H1 (cell line): ENCODE measurements around the gene UBN1. TPM values are rescaled to one million over a fixed set of nuclear protein-coding genes. Genes with fewer than 3 reads are reported as not detected.

ENCODE experiments used
- CTCF ChIA-PET: fragments of 300-600 bp; sonication (Branson Sonifier 250); formaldehyde crosslinking; loops from one replicate; lab custom pipeline; 2021; ENCODE audit not compliant: partially characterized antibody; lab: Charles Lee
- POLR2A ChIA-PET: fragments of 300-600 bp; sonication (Branson Sonifier 250); formaldehyde crosslinking; loops from one replicate; lab custom pipeline; 2021; ENCODE audit warnings: inconsistent platforms; ENCODE audit not compliant: partially characterized antibody; lab: Charles Lee
- DNase-seq, 2 experiments: peaks; one replicate each; pipeline versions ENCODE4 v3.0.0 to v3.0.0-alpha.2; 2010 to 2022; ENCODE audit warnings: low spot score in 2 of 2, low read depth in 1 of 2, mixed read lengths in 1 of 2
- FAIRE-seq: peaks from 2 replicates; lab custom pipeline; 2011; peaks lifted over from hg19 to GRCh38; lab: Jason Lieb, UNC
- H2AFZ ChIP-seq: 2 replicates; pipeline ENCODE4 v1.8.1; 2012; ENCODE audit warnings: low read length, inconsistent platforms
- H2AK5ac ChIP-seq: 2 replicates; pipeline ENCODE4 v1.6.1; 2013; ENCODE audit warnings: low read depth, low read length
- H2BK120ac ChIP-seq: replicated peaks from 2 replicates; pipeline ENCODE3; 2013; ENCODE audit warnings: low read depth, low read length, inconsistent platforms
- H2BK12ac ChIP-seq: 2 replicates; pipeline ENCODE4 v1.6.1; 2013; ENCODE audit warnings: low read depth, low read length
- H2BK15ac ChIP-seq: 2 replicates; pipeline ENCODE4 v1.6.1; 2013; ENCODE audit warnings: low read length
- H2BK20ac ChIP-seq: 2 replicates; pipeline ENCODE4 v1.6.1; 2013; ENCODE audit warnings: low read length
- H2BK5ac ChIP-seq: 2 replicates; pipeline ENCODE4 v1.6.1; 2013; ENCODE audit warnings: low read depth, low read length
- H3K14ac ChIP-seq: 2 replicates; pipeline ENCODE4 v1.6.1; 2013; ENCODE audit warnings: inconsistent platforms; ENCODE audit not compliant: insufficient read length
- H3K18ac ChIP-seq: 2 replicates; pipeline ENCODE4 v1.6.1; 2013; ENCODE audit warnings: low read length; ENCODE audit errors: extremely low read depth
- H3K23ac ChIP-seq: 2 replicates; pipeline ENCODE4 v1.6.1; 2013; ENCODE audit warnings: inconsistent platforms; ENCODE audit not compliant: insufficient read length
- H3K23me2 ChIP-seq: 2 replicates; pipeline ENCODE4 v1.6.1; 2013; ENCODE audit warnings: low read depth, low read length
- H3K27ac ChIP-seq: 2 replicates; pipeline ENCODE4 v1.6.1; 2011; ENCODE audit warnings: low read depth, low read length, inconsistent platforms
- H3K27me3 ChIP-seq, 4 experiments: replicated peaks in 1 of 4; 1 replicate in 1 of 4; 2 replicates in 3 of 4; pipeline versions ENCODE4 v1.6.1 to v1.8.1; 2011 to 2013; ENCODE audit warnings: low read length in 3 of 4, mild to moderate bottlenecking in 3 of 4, inconsistent platforms in 2 of 4, mixed read lengths in 2 of 4, moderate library complexity in 1 of 4; ENCODE audit not compliant: control insufficient read depth in 3 of 4, insufficient read depth in 3 of 4; ENCODE audit errors: extremely low read depth in 1 of 4
- H3K36me3 ChIP-seq, 4 experiments: 2 replicates each; pipeline versions ENCODE4 v1.6.1 to v1.8.1; 2011 to 2013; ENCODE audit warnings: mild to moderate bottlenecking in 4 of 4, low read length in 3 of 4, moderate library complexity in 2 of 4, control low read depth in 1 of 4, inconsistent platforms in 1 of 4; ENCODE audit not compliant: insufficient read depth in 4 of 4, control insufficient read depth in 2 of 4
- H3K4ac ChIP-seq: replicated peaks from 2 replicates; pipeline ENCODE3; 2013; ENCODE audit warnings: low read length, low read depth, mixed read lengths, inconsistent platforms; ENCODE audit not compliant: insufficient read length
- H3K4me1 ChIP-seq, 4 experiments: replicated peaks in 1 of 4; 1 replicate in 1 of 4; 2 replicates in 3 of 4; pipeline versions ENCODE4 v1.6.1 to v1.8.1; 2011 to 2013; ENCODE audit warnings: low read length in 3 of 4, inconsistent platforms in 2 of 4, mixed read lengths in 1 of 4; ENCODE audit not compliant: insufficient read depth in 4 of 4, control insufficient read depth in 3 of 4
- H3K4me2 ChIP-seq, 2 experiments: 2 replicates each; pipeline versions ENCODE4 v1.6.1 to v1.8.1; 2011 to 2013; ENCODE audit warnings: low read depth in 2 of 2, low read length in 2 of 2, control low read depth in 1 of 2, inconsistent platforms in 1 of 2, mild to moderate bottlenecking in 1 of 2; ENCODE audit not compliant: insufficient read depth in 1 of 2
- H3K4me3 ChIP-seq, 4 experiments: fragments of 200-600, 300-600 bp in 1 of 4; sonication (generic), shearing (Covaris generic), sonication (Bioruptor Twin) in 1 of 4; 2 replicates each; pipeline versions ENCODE4 v1.5.1 to v1.8.1; 2011 to 2016; ENCODE audit warnings: low read length in 4 of 4, low read depth in 3 of 4, control low read depth in 2 of 4, inconsistent platforms in 2 of 4, mild to moderate bottlenecking in 2 of 4, mixed read lengths in 1 of 4, moderate library complexity in 1 of 4; ENCODE audit not compliant: insufficient read depth in 2 of 4; ENCODE audit errors: extremely low read depth in 1 of 4
- H3K56ac ChIP-seq: replicated peaks from 2 replicates; pipeline ENCODE3; 2013; ENCODE audit warnings: low read depth, mild to moderate bottlenecking, mixed read lengths, low read length, inconsistent platforms; ENCODE audit not compliant: insufficient read length
- H3K79me1 ChIP-seq: 2 replicates; pipeline ENCODE4 v1.6.1; 2013; ENCODE audit warnings: low read depth, low read length, control low read depth
- H3K79me2 ChIP-seq, 2 experiments: 2 replicates each; pipeline versions ENCODE4 v1.6.1 to v1.8.1; 2012 to 2013; ENCODE audit warnings: low read length in 2 of 2, mild to moderate bottlenecking in 2 of 2, inconsistent platforms in 1 of 2; ENCODE audit not compliant: insufficient read depth in 2 of 2, control insufficient read depth in 1 of 2
- H3K9ac ChIP-seq, 4 experiments: replicated peaks in 1 of 4; 1 replicate in 1 of 4; 2 replicates in 3 of 4; pipeline versions ENCODE4 v1.6.1 to v1.8.1; 2011 to 2013; ENCODE audit warnings: low read depth in 3 of 4, low read length in 3 of 4, control low read depth in 2 of 4, mild to moderate bottlenecking in 2 of 4, moderate library complexity in 2 of 4, inconsistent platforms in 1 of 4; ENCODE audit errors: extremely low read depth in 1 of 4
- H3K9me3 ChIP-seq, 2 experiments: 2 replicates each; pipeline versions ENCODE4 v1.6.1 to v1.8.1; 2012 to 2013; ENCODE audit warnings: mild to moderate bottlenecking in 2 of 2, moderate library complexity in 2 of 2, control low read depth in 1 of 2, inconsistent platforms in 1 of 2, low read depth in 1 of 2, low read length in 1 of 2, mixed read lengths in 1 of 2; ENCODE audit not compliant: insufficient read depth in 2 of 2
- H4K20me1 ChIP-seq, 2 experiments: replicated peaks in 1 of 2; 2 replicates each; pipeline versions ENCODE3 to v1.8.1; 2011 to 2013; ENCODE audit warnings: inconsistent platforms in 2 of 2, low read length in 2 of 2, mild to moderate bottlenecking in 1 of 2; ENCODE audit not compliant: insufficient read depth in 2 of 2, control insufficient read depth in 1 of 2
- H4K5ac ChIP-seq: 2 replicates; pipeline ENCODE4 v1.6.1; 2013; ENCODE audit warnings: low read length, low read depth, mixed read lengths, inconsistent platforms; ENCODE audit not compliant: insufficient read length
- H4K8ac ChIP-seq: 2 replicates; pipeline ENCODE4 v1.8.0; 2013; ENCODE audit warnings: mild to moderate bottlenecking, moderate library complexity, low read length, inconsistent platforms; ENCODE audit not compliant: insufficient read depth; ENCODE audit errors: extremely low read depth
- H4K91ac ChIP-seq: replicated peaks from 2 replicates; pipeline ENCODE3; 2013; ENCODE audit warnings: low read length, mixed read lengths, inconsistent platforms; ENCODE audit not compliant: insufficient read length
- ATF3 ChIP-seq: IDR thresholded peaks from 2 replicates; pipeline ENCODE4 v1.6.1; 2011; ENCODE audit warnings: low read depth, mild to moderate bottlenecking, low read length; ENCODE audit not compliant: insufficient read depth
- CHD2 ChIP-seq: IDR thresholded peaks from 2 replicates; pipeline ENCODE4 v1.6.1; 2012; ENCODE audit warnings: low read length, improper control_type of control experiment
- E2F6 ChIP-seq: IDR thresholded peaks from 2 replicates; pipeline ENCODE4 v1.6.1; 2012; ENCODE audit warnings: inconsistent platforms
- EGR1 ChIP-seq: IDR thresholded peaks from 2 replicates; pipeline ENCODE4 v1.6.1; 2011; ENCODE audit warnings: low read depth, low read length, borderline replicate concordance
- HDAC2 ChIP-seq, 2 experiments: fragments of 300-600 bp in 1 of 2; sonication (generic) in 1 of 2; IDR thresholded peaks; 2 replicates each; pipeline ENCODE4 v1.6.1; 2011 to 2012; ENCODE audit warnings: low read depth in 2 of 2, low read length in 2 of 2, mild to moderate bottlenecking in 2 of 2, moderate library complexity in 2 of 2, borderline replicate concordance in 1 of 2, inconsistent platforms in 1 of 2
- JUN ChIP-seq: IDR thresholded peaks from 2 replicates; pipeline ENCODE4 v1.6.1; 2011; ENCODE audit warnings: low read depth, mild to moderate bottlenecking, improper control_type of control experiment, low read length
- MAFK ChIP-seq: IDR thresholded peaks from 2 replicates; pipeline ENCODE4 v1.6.1; 2012; ENCODE audit warnings: low read depth, mild to moderate bottlenecking, improper control_type of control experiment, low read length
- MAX ChIP-seq: IDR thresholded peaks from 2 replicates; pipeline ENCODE4 v1.6.1; 2012; ENCODE audit warnings: inconsistent platforms
- RNF2 ChIP-seq: fragments of 200-900, 300-1000 bp; sonication (generic); IDR thresholded peaks from 2 replicates; pipeline ENCODE4 v1.7.1; 2016; ENCODE audit warnings: borderline replicate concordance, low read depth, mild to moderate bottlenecking, antibody characterized with exemption, low read length; ENCODE audit not compliant: poor library complexity, severe bottlenecking; ENCODE audit errors: missing control alignments
- SAP30 ChIP-seq: fragments of 300-600 bp; sonication (generic); IDR thresholded peaks from 2 replicates; pipeline ENCODE4 v1.7.1; 2012; ENCODE audit warnings: low read length, moderate library complexity, mild to moderate bottlenecking, inconsistent platforms; ENCODE audit not compliant: insufficient read depth, insufficient replicate concordance
- SIN3A ChIP-seq, 2 experiments: IDR thresholded peaks in 1 of 2; conservative IDR thresholded peaks in 1 of 2; 2 replicates each; pipeline ENCODE4 v1.6.1; 2011 to 2012; ENCODE audit warnings: low read length in 2 of 2, improper control_type of control experiment in 1 of 2, low read depth in 1 of 2, mild to moderate bottlenecking in 1 of 2
- whole genome bisulfite sequencing, 2 experiments: shearing (Covaris generic) in 1 of 2; methylation state at CpG; one replicate each; pipeline versions ENCODE4 v1.1.6 to v1.1.7; 2013 to 2015; ENCODE audit warnings: low lambda C conversion rate in 2 of 2, mixed read lengths in 2 of 2, inconsistent platforms in 1 of 2, low coverage in 1 of 2, missing lambda C conversion rate in 1 of 2; ENCODE audit not compliant: insufficient replicate concordance in 2 of 2, insufficient coverage in 1 of 2, insufficient read length in 1 of 2; ENCODE audit errors: extremely low coverage in 1 of 2, missing lambda C conversion rate in 1 of 2; 5-methylcytosine and 5-hydroxymethylcytosine counted together
- polyA plus RNA-seq, 7 experiments: library from polyadenylated mRNA; depleted of rRNA in 3 of 7; stranded (reverse) in 5 of 7; unstranded in 2 of 7; fragments of >200 nt in 5 of 7; fragments of 200-250 nt in 2 of 7; gene quantifications; 1 replicate in 5 of 7; 2 replicates in 1 of 7; 4 replicates in 1 of 7; pipeline versions ENCODE4 v1.2.1 to v1.2.3, GENCODE V29; 2011 to 2013; ENCODE audit warnings: missing spikeins in 2 of 7, mixed read lengths in 2 of 7
- total RNA-seq: library from RNA; stranded (reverse); fragmentation: NEBNext Ultra II Directional; extraction: Animal tissue kit (Norgen Biotek cat#: 25700); gene quantifications from 2 replicates; pipeline ENCODE4 v1.2.1, GENCODE V29; 2021

Gene UBN1
- total and polyA plus RNA-seq, 2 of the 8 experiments (the other 6 are each of a cell fraction or from before 2014, with no cell fraction given), result 16.2 to 37.0 TPM

GRCh38 chr16:4866586-4866985 lies 19.3 kb downstream of the UBN1 start:
- Histone ChIP-seq H2BK20ac (no peak overlapping the region), H3K56ac (no peak overlapping the region), H4K5ac (no peak overlapping the region), H2BK15ac (no peak overlapping the region), H3K4me3 (no peak overlapping the region), H2AK5ac (no peak overlapping the region), H3K23me2 (no peaks in the 10 kb centered on the region), H3K27ac (no peak overlapping the region), H3K79me1 (peaks cover 11% of the 10 kb centered on the region), H3K23ac (no peak overlapping the region), H3K4me2 (no peak overlapping the region), H2BK5ac (no peak overlapping the region), H2BK120ac (no peak overlapping the region), H3K36me3 (peaks cover 9 to 37% (median 22%) of the 10 kb centered on the region in 4 experiments; a peak in 7 of 8 replicates), H4K91ac (no peak overlapping the region), H3K18ac (no peak overlapping the region), H4K20me1 (peaks cover 2 to 12% of the 10 kb centered on the region in 2 experiments), H3K9me3 (no peaks in the 10 kb centered on the region), H3K79me2 (peaks cover 4 to 60% of the 10 kb centered on the region in 2 experiments; a peak in 3 of 4 replicates), H3K27me3 (no peaks in the 10 kb centered on the region), H2BK12ac (no peak overlapping the region), H3K9ac (no peak overlapping the region), H3K14ac (no peak overlapping the region), H2AFZ (no peak overlapping the region), H4K8ac (no peak overlapping the region), H3K4me1 (no peaks in the 10 kb centered on the region), H3K4ac (no peak overlapping the region)
- 97% methylated on average over 12 of the region's 12 CpGs; no CpG with 5 or more reads in 1 of the 2 experiments for WGBS, 2 experiments
- POLR2A ChIA-PET, result interaction anchor here (0.8 to 2.2 kb wide), 3 partner anchors 18 to 34 kb away, joined by 3 to 6 read pairs (median 4); no protein-coding TSS in a partner anchor
- CTCF ChIA-PET, result interaction anchor here (0.9 to 2.1 kb wide), 5 partner anchors 10 to 160 kb away, joined by 3 to 11 read pairs (median 4); no protein-coding TSS in a partner anchor
- FAIRE-seq (no peak), DNase-seq (no peak)
- TF ChIP-seq MAFK (no peak), JUN (no peak), ATF3 (no peak), RNF2 (no peak), SAP30 (no peak), HDAC2 (IDR thresholded peaks at IDR 0.05; ENCODE audit: borderline replicate concordance in 1 of 2, low read depth in 2 of 2, low read length in 2 of 2) (no peak), SIN3A (conservative IDR thresholded peaks at IDR 0.05 in 1 of 2, IDR thresholded peaks at IDR 0.05 in 1 of 2; ENCODE audit: low read depth in 1 of 2, low read length in 2 of 2) (no peak), EGR1 (no peak), E2F6 (no peak), CHD2 (no peak), MAX (no peak)
